OCI-LY7 (cell line): ENCODE data around the gene LGR5.

Source experiments
- CTCF ChIP-seq: fragments of 200-600 bp; sonication (generic); conservative IDR thresholded peaks from 2 replicates; pipeline ENCODE4 v1.5.1; 2014; ENCODE audit warnings: mild to moderate bottlenecking, antibody characterized with exemption, low read length, moderate library complexity, mixed read lengths
- EZH2phosphoT487 ChIP-seq: fragments of 200-600 bp; sonication (generic); IDR thresholded peaks from 2 replicates; pipeline ENCODE4 v1.6.1; 2018; ENCODE audit warnings: low read depth, borderline replicate concordance, mild to moderate bottlenecking, mixed run types, antibody characterized with exemption, low read length, moderate library complexity, mixed read lengths

- TF ChIP-seq CTCF, result no peak
- no peak for TF ChIP-seq EZH2phosphoT487
These were observed 13.9 kb upstream of the LGR5 start for GRCh38 chr12:71425568-71426299.
